Activated naive CD8-positive, alpha-beta T cell treated with anti-CD3 and anti-CD28 coated beads, Interleukin-2, amount 50 U/mL, for 24 hours (primary cell): Measurements from ENCODE around the gene C2CD2L.

Experiments
- ATAC-seq: fragments of 150-1000 bp; cut with Tn5 transposase; one replicate; pipeline ENCODE4 v1.10.0; 2021
- DNase-seq: peaks from one replicate; pipeline ENCODE4 v3.0.0; 2021
- H3K27ac Mint-ChIP-seq: one replicate; pipeline ENCODE4 v1.8.0; 2021; ENCODE audit warnings: mild to moderate bottlenecking, mixed read lengths
- H3K27me3 Mint-ChIP-seq: one replicate; pipeline ENCODE4 v1.8.0; 2021; ENCODE audit warnings: mixed read lengths
- H3K36me3 Mint-ChIP-seq: one replicate; pipeline ENCODE4 v1.8.0; 2021; ENCODE audit warnings: low read depth, mixed read lengths
- H3K4me1 Mint-ChIP-seq: one replicate; pipeline ENCODE4 v1.8.0; 2021; ENCODE audit warnings: mixed read lengths
- H3K4me3 Mint-ChIP-seq: one replicate; pipeline ENCODE4 v1.8.0; 2021; ENCODE audit warnings: mild to moderate bottlenecking, moderate library complexity, mixed read lengths
- H3K9me3 Mint-ChIP-seq: one replicate; pipeline ENCODE4 v1.8.0; 2021; ENCODE audit warnings: mixed read lengths

The C2CD2L gene

GRCh38 chr11:119088406-119088805 is 18.7 kb upstream of the C2CD2L start:
- Mint-ChIP-seq H3K4me1 (peaks cover 45% of the 10 kb centered on the region), H3K36me3 (peaks cover 15% of the 10 kb centered on the region), H3K4me3 (no peak overlapping the region), H3K27ac (no peak overlapping the region), H3K9me3 (no peaks in the 10 kb centered on the region), H3K27me3 (no peaks in the 10 kb centered on the region)
- ATAC-seq (no peak), DNase-seq (no peak)

GRCh38 chr11:119089319-119089718 is 17.8 kb upstream of the C2CD2L start:
- H3K36me3 Mint-ChIP-seq = peaks cover 24% of the 10 kb centered on the region
- ATAC-seq (no peak), DNase-seq (no peak)
- no peak overlapping the region for H3K27ac Mint-ChIP-seq
- no peaks in the 10 kb centered on the region for H3K9me3 Mint-ChIP-seq
- H3K4me1 Mint-ChIP-seq = peaks cover 49% of the 10 kb centered on the region
- no peak overlapping the region for H3K4me3 Mint-ChIP-seq
- H3K27me3 Mint-ChIP-seq = no peaks in the 10 kb centered on the region

GRCh38 chr11:119091178-119091577 is 16.0 kb upstream of the C2CD2L start:
- Mint-ChIP-seq H3K4me3 (no peak overlapping the region), H3K27me3 (peaks cover 4% of the 10 kb centered on the region), H3K27ac (no peak overlapping the region), H3K9me3 (no peaks in the 10 kb centered on the region), H3K36me3 (peaks cover 34% of the 10 kb centered on the region), H3K4me1 (peaks cover 43% of the 10 kb centered on the region)
- no peak for ATAC-seq
- no peak for DNase-seq

- ATAC-seq (no peak), DNase-seq (no peak)
- Mint-ChIP-seq H3K4me1 (peaks cover 40% of the 10 kb centered on the region), H3K27ac (peak overlapping the region; percentile 47), H3K4me3 (peak overlapping the region; percentile 90), H3K9me3 (no peaks in the 10 kb centered on the region), H3K36me3 (peaks cover 40% of the 10 kb centered on the region), H3K27me3 (peaks cover 4% of the 10 kb centered on the region)
Observed at GRCh38 chr11:119091966-119092879, 14.9 kb upstream of the C2CD2L start.

GRCh38 chr11:119092880-119093842 is 14.0 kb upstream of the C2CD2L start:
- H3K27ac Mint-ChIP-seq = peak overlapping the region; percentile 86
- no peak for ATAC-seq
- H3K4me1 Mint-ChIP-seq = peaks cover 34% of the 10 kb centered on the region
- DNase-seq = no peak
- H3K27me3 Mint-ChIP-seq = peaks cover 4% of the 10 kb centered on the region
- H3K9me3 Mint-ChIP-seq = no peaks in the 10 kb centered on the region
- peak overlapping the region; percentile 90 for H3K4me3 Mint-ChIP-seq
- peaks cover 49% of the 10 kb centered on the region for H3K36me3 Mint-ChIP-seq

GRCh38 chr11:119093942-119094815 is 13.0 kb upstream of the C2CD2L start:
- H3K27ac Mint-ChIP-seq = peak overlapping the region; percentile 99
- peaks cover 37% of the 10 kb centered on the region for H3K4me1 Mint-ChIP-seq
- ATAC-seq = peak; percentile 4
- no peaks in the 10 kb centered on the region for H3K9me3 Mint-ChIP-seq
- DNase-seq = peak; percentile 49
- peak overlapping the region; percentile 90 for H3K4me3 Mint-ChIP-seq
- peaks cover 59% of the 10 kb centered on the region for H3K36me3 Mint-ChIP-seq
- peaks cover 4% of the 10 kb centered on the region for H3K27me3 Mint-ChIP-seq

- ATAC-seq (peak; percentile 21), DNase-seq (no peak)
- Mint-ChIP-seq H3K36me3 (peaks cover 60% of the 10 kb centered on the region), H3K27me3 (peaks cover 4% of the 10 kb centered on the region), H3K4me1 (peaks cover 40% of the 10 kb centered on the region), H3K9me3 (no peaks in the 10 kb centered on the region), H3K4me3 (peak overlapping the region; percentile 90), H3K27ac (peak overlapping the region; percentile 99)
Observed at GRCh38 chr11:119094816-119095065, 12.4 kb upstream of the C2CD2L start.

- H3K9me3 Mint-ChIP-seq = no peaks in the 10 kb centered on the region
- peaks cover 63% of the 10 kb centered on the region for H3K36me3 Mint-ChIP-seq
- ATAC-seq (peak; percentile 85), DNase-seq (peak; percentile 99)
- H3K4me1 Mint-ChIP-seq = peaks cover 45% of the 10 kb centered on the region
- peak overlapping the region; percentile 90 for H3K4me3 Mint-ChIP-seq
- H3K27ac Mint-ChIP-seq = peak overlapping the region; percentile 99
- peaks cover 4% of the 10 kb centered on the region for H3K27me3 Mint-ChIP-seq
Observed at GRCh38 chr11:119095066-119095880, 11.9 kb upstream of the C2CD2L start.

- Mint-ChIP-seq H3K9me3 (no peaks in the 10 kb centered on the region), H3K4me1 (peaks cover 41% of the 10 kb centered on the region), H3K36me3 (peaks cover 43% of the 10 kb centered on the region), H3K4me3 (peak overlapping the region; percentile 89), H3K27me3 (peaks cover 4% of the 10 kb centered on the region), H3K27ac (no peak overlapping the region)
- DNase-seq (no peak), ATAC-seq (no peak)
Observed at GRCh38 chr11:119099711-119100110, 7.4 kb upstream of the C2CD2L start.

- ATAC-seq (no peak), DNase-seq (no peak)
- Mint-ChIP-seq H3K36me3 (peaks cover 36% of the 10 kb centered on the region), H3K27me3 (peaks cover 2% of the 10 kb centered on the region), H3K4me1 (peaks cover 41% of the 10 kb centered on the region), H3K9me3 (no peaks in the 10 kb centered on the region), H3K27ac (peak overlapping the region; percentile 98), H3K4me3 (peak overlapping the region; percentile 89)
Observed at GRCh38 chr11:119100246-119100970, 6.7 kb upstream of the C2CD2L start.

GRCh38 chr11:119100994-119101758 is 6.0 kb upstream of the C2CD2L start:
- ATAC-seq (peak; percentile 20), DNase-seq (peak; percentile 41)
- Mint-ChIP-seq H3K36me3 (peaks cover 35% of the 10 kb centered on the region), H3K4me3 (peak overlapping the region; percentile 89), H3K27ac (peak overlapping the region; percentile 98), H3K27me3 (no peaks in the 10 kb centered on the region), H3K4me1 (peaks cover 41% of the 10 kb centered on the region), H3K9me3 (no peaks in the 10 kb centered on the region)

GRCh38 chr11:119101759-119102423 is 5.3 kb upstream of the C2CD2L start, which contains the start of gene DPAGT1:
TSS of gene DPAGT1 (minus strand) at chr11:119101853. CDS start at chr11:119101655, 198 bp downstream.
- H3K4me1 Mint-ChIP-seq = peaks cover 47% of the 10 kb centered on the region
- DNase-seq = peak; percentile 85
- H3K4me3 Mint-ChIP-seq = peak within 1 kb of the TSS; percentile 89
- no peaks in the 10 kb centered on the region for H3K27me3 Mint-ChIP-seq
- H3K9me3 Mint-ChIP-seq = no peaks in the 10 kb centered on the region
- H3K27ac Mint-ChIP-seq = peak within 1 kb of the TSS; percentile 98
- ATAC-seq = peak; percentile 89
- H3K36me3 Mint-ChIP-seq = peaks cover 30% of the 10 kb centered on the region
